GM21529 (cell line): ENCODE results near the gene GBX2.

Experiments used
- ATAC-seq: cut with Tn5 transposase; IDR thresholded peaks from one replicate; pipeline ENCODE4 v1.9.1; 2021; ENCODE audit not compliant: unreplicated experiment

Gene GBX2

DNA sequence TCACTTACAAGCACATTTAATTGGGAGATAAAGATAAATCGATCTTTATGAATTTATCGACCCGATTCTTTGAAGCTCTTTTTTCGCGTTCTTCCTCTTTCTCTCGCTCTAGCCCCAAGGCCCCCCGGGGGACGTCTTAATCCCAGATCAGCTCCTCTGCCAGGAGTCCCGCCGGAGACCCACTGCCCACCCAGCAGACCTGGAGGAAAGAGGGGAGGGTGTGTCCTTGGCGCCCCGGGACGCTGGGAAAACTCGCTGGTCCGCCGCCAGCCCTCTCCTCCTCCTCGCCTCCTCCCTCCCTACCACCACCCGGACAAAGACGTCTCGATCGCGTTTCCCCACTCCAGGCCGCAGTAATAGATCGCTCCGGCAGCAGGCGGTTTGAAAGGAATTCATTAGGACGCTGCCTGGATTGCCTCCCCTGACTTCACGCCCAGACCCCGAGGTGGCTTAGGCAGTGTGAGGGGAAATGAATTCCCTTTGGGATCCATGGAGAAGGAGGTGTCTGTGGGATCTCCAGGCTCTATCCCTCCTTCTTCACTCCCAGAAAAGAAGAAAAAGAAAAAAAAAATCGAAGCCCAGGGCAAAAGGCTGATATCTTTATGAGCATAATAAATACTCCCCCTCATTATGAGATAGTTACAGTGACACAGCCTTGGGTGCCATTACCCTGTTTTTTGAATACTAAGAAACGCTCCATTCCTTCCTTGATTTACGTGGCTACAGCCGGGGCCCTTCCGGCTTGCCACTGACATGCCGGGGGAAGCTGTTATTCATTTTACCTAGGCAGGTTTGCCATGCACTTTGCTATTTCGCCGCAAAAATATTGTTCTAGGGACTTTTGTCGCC lies 1.8 kb upstream of the GBX2 start:
- no peak for ATAC-seq

DNA sequence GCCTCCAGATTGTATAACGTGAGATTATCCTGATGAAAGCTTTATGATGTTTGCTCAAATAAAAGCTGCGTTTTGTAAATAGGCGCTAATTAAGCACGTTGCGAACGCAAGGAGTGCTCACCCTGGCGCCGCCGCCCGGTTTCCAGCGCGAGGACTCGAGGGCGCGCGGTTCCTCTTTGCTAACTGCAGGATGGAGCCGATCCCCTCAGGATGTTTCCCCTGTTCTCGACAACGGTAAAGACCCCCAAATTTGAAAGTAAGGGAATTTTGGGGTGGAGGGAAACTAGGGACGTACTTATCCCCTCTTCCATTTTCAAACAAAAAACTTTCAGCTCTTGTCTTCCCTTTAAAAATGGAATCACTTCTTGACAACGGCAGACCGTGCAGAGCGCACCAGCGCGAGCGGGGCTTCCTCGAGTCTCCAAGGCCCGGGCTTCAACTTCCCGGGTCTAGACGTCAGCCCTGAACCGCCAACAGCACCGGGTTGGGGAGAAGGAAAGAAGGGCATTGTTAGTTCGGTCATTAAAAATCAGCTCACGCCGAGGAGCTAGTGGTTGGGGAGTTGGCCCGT lies 1.1 kb upstream of the GBX2 start:
- no peak for ATAC-seq

DNA sequence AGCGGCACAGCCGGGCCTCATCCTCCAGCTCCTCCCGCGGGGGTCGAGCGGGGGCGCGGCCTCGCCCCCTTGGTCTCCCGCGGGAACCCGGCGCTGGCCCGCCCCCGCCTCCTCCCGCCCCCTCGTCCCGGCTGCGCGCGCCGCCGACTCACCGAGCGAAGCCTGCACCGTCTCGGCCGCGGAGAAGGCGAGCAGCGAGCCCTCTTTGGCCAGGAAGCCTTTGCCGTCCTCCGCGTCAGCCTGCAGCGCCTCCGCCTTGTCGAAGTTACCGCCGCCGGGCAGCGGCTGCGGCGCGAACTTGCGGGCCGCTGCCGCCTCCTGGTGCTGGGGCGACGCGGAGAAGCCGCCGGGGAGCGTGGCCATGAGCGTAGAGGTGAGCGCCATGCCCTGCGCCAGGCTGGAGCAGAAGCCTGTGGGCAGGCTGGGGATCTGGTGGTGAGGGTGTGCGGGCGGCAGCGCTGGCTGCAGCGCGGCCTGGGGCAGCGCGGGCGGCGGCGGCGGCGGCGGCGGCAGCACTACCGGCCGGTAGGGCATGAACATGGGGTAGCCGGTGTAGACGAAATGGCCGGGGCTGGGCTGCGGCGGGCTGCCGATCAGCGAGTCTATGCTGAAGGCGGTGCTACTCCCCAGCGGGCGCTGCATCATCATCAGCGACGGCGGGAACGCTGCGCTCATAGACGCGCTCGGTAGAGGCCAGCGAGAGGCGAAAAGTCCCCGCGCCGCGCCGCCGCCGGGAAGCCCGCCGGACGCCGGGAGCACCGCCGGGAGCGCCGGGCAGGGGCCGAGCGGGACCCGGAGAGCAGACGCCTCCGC lies 683 bp downstream of the GBX2 start:
- no peak for ATAC-seq

DNA sequence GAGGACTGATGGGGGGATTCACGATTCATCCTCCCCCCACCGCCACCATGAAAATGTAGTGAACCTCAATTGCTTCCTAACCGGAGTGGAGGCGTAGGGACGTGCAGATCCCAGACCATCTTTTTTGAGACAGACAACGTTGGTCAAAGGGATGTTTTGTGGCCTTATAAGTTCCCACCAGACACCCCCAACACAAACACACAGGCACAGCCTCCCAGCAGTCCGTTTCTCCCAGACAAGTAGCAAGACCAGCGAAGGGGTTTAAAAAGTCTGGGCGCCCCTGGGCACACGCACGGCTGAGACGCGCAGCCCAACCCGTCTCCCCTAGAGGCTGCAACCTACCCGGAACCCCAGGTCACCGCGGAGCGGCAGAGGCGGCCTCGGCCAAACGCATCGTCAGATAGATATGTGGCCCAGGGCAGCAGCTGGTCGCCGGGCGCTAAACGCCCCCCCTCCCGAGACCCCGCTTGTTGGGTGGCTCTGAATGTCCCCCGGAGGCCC lies 1.3 kb downstream of the GBX2 start:
- no peak for ATAC-seq

DNA sequence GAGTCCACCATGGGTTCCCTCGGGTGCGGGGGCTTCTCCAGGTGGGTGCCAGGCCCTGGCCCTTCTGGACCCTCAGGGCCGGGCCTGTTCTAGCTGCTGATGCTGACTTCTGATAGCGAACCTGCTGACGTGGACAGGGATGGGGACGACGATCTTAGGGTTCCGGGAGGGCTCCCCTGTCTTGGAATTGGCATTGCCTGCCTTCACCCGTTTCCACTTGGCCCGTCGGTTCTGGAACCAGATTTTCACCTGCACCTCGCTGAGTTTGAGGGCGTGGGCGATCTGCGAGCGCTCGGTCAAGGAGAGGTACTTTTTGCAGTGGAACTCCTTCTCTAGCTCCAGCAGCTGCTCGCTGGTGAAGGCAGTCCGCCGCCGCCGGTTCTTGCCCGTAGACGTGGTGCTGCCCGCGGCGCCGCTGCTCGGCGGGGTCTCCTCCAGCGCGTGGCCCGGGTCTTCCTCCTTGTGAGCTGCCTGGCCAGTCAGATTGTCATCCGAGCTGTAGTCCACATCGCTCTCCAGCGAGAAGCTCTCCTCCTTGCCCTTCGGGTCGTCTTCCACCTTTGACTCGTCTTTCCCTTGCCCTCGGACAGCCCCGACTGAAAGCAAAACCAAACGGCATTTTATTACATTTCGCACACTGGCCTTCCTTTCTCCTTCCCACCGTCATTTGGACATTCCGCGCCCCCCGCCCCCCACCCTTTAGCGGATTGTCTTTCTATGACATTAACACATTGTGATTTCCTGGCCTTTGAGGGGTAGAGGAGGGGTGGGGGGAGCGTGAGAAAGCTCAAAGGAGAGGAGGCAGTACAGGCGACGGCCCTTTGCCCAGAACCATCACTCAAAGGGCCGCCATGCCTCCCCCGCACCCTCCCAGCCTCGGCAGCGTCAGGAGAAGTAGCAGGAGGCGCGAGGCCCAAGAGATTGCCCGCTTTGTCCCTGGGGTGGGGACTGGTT lies 2.1 kb downstream of the GBX2 start:
- no peak for ATAC-seq

DNA sequence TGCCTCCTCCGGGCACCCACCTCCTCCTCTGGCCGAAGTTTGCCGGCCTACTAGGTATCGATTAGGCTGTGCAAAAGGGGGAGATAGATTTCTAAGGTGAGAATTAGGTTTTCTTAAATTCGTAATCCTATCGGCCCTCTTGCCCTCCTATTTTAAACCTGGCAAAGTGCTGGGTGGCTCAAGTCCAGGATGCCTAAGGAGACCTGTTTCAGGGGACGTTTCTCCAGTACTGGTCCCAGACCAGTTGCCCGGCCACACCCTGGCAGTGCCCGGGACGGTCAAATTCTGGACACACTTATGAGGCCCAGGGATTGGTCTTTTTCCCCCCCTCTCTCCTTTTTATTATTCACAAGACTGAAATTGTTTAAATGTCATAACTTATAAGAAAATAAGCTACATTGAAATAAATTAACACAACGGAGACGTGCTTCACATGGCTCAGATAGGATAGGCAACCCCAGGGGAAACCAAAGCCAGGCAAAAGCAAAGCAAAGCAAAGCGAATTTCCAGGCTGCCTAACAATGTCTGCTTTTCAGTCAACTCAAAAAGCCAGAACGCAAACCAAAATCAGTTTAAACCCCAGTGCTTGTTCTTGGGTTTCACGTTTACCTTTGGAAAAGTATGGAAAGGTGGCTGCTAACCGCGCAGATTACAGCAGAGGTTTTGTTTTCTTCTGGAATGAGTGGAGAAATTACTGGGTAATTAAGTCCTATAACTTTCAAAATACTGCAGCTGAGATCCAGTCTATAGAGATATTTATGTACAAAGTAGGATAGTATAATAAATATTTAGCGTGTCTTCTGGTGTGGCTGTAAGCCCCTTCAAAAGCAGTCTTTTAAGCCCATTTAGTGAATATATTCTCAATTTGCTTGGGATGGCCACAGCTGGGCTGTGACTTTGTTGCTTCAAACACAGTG lies 3.0 kb downstream of the GBX2 start:
- ATAC-seq = no peak

DNA sequence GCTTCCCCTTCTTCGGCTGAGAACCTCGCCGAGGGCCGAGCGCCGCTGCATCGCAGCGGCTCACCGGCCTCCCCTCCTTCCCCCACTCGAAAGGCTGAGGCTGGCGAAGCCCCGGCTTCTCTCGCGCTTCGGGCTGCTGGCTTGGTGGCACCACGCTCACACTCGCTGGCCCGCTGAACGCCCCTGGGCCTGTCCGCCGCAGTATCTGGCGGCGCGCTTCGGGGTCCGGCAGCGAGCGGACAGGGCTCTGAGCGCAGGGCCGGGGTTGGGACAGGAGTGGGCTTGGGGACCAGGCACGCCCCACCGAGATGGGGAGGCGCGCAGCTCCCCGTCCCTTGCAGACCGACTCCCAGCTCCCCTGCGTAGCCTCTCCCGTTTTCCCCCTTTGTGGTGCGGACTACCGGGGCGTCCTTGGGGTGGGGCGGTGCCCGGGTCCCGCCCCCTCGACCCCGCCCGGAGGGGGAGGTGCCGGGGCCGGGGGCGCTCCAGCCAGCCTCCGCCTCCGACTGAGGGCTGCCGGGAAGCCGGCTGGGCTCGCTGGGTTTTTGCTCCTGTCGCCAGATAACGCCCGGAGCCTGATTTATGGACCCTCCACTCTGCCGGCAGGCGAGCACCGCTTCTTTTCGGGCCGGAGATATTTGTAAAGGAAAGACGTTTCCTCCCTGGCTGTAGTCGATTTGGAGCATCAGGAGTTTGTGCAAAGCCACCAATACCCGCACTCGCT lies 3.8 kb downstream of the GBX2 start:
- ATAC-seq = no peak

DNA sequence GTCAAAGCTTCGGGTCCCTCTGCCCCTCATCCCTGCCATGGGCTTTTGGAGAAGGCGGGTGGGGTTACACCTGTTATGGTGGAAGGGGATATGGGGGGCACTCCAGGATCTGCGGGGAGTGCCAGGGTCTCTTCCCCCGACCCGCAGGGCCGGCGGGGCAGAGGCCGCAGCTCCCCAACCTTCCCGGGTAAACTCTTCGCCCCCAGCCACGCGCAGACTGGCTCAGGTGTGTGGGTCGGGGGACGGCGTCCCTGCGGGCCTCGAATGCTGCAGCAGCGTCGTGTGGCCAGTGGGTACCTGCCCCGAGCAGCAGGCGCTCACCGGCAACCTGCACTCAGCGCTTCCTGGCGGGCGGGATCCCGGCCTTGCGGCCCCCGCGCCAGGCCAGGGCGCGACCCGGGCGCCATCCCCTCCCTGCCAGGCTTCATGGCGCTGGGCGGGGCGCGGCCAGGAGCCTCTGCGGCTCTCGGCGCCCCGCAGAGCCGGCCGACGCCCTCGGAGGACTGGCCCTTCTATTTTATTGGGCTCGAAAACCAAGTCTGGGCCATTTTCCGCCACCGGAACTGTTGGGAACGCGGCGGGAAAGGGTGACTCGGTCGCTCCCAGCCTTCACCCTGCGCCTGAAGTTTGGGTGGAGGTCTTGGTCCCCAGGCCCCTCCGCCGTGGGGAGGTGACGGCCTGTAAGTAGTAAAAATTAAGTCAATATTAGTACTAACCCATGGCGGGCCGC lies 4.5 kb downstream of the GBX2 start:
- no peak for ATAC-seq

DNA sequence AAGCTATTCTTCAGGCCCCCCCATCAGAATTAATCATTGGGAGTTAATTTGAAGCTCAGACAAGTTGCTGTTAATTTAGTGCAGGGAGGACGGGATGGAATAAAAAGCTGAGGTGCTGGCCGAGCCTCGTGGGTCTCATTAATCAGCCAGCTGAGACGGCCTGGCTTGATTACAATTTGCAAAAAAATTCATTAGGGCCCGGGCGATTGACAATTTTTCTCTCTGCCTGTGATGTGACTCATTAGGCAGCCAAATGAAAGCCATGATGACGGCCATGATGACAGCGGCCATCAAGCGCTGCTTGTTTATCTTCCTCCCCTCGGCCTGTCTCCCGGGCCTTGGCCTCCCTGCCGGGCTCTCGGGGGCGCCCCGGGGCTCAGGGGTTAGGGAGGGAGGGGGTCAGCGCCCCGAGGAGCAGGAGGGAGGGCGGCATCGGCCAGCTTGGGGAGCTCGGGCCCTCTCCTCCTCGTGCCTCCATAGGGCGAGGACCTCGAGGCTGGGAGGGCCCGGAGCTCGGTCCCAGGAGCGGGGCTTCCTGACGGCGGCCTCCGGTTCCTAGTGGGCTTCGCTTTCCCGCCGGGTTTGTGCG lies 5.2 kb downstream of the GBX2 start:
- no peak for ATAC-seq

DNA sequence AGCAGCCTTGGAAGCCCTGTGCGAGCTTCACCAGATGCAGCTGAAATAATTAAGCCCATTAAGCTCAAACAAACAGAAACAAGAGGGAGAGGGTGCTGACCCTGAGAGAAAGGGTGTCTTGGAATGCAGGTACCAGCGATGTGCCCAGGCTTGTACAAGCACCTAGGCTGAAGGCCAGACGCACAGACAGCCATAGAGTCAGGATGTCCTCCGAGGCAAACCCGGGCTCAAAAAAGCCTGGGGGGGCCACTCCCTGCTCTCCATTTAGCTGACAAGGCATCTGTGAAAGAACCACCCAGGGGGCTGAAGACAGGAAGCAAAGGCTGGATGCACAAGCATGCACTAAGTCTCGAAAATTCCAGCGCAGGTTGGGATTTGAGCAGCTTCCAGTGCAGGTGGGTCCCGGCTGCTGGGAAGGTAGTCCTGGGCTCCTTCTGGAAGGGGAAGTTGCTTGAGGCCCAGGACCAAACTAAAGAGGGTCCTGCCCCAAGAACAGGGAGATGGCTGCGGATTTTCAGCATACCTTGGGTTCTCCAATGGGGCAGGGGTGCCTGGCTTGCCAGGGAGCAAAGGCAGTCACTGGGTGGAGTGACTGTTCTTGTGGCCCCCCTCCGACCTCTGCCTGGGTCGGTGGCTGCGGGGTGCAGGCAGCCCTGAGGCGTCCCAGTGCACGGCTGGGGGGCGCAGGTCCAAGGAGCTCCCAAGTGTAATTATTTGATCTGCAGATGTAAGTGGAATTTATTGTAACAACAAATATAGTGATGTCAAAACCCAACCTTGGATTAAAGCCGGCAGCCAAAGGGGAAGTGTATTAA lies 5.9 kb downstream of the GBX2 start:
- ATAC-seq = no peak

DNA sequence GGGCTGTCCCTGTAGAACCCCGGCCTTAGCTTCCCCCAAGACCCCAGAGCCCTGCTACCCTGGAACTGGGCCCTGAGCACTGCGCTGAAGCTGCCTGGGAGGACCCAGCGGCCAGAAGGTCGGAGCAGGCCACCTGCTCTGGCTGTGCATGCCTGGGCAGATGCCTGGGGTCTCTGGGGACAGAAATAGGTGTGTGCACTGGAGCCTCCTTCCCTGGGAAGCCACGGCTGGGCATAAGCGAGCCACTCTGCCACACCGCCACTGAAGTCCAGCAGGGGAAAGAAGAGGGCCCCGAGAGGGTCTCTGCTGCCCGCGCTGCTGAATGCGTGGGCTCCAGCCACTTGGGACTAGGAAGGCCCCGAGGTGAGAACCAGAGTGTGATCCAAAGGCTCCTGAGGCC lies 6.7 kb downstream of the GBX2 start:
- ATAC-seq = no peak

DNA sequence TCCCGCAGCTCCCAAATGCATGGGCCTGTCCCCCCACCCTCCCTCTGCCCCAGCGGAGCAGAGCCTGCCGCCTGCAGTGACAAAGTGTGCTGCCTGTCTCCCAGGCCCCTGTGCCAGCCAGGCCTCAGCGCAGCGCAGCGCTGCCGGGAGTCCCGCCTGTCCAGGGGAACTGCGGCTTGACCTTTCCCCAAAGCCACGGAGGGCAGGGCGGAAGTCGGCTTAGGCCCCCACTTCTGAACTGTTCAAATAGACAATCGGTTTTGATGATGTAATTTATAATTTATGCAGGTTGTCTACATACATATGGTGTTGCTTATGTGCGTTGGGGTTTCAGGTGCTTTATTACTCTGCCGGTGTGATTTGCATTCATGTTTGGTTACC lies 7.1 kb downstream of the GBX2 start:
- no peak for ATAC-seq

DNA sequence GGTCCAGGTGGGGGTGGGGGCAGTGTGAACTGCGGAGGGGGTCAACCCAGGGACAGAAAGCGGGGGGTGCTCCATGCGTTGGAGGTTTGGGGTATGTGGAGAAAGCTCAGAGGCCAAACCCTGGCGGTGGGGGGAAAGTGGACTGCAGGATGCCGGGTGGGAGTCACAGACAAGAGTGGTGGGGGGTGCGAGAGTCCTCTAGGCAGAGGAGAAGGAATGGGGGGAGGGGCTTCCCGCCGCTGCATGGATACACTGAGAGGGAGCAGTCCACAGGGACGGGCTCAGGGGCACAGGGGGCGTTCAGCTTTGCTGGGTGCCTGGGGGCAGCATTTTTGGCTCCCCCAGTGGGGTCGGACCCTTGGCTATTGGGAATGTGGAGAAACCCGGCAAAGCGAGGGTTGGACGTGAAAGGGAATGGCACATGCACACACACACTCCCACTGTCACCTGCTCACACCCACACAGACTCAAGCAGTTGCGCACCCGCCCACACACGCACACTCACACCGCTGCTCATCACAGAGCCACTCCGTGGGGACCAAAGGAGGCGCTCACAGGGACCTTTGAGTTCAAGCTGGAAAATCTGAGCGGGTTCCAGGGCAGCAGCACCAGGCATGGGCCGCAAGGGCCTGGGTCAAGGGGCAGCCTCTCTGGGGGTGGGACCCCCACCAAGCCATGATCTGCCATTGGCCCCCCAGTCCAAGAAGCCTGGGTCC lies 7.7 kb downstream of the GBX2 start:
- ATAC-seq = no peak

DNA sequence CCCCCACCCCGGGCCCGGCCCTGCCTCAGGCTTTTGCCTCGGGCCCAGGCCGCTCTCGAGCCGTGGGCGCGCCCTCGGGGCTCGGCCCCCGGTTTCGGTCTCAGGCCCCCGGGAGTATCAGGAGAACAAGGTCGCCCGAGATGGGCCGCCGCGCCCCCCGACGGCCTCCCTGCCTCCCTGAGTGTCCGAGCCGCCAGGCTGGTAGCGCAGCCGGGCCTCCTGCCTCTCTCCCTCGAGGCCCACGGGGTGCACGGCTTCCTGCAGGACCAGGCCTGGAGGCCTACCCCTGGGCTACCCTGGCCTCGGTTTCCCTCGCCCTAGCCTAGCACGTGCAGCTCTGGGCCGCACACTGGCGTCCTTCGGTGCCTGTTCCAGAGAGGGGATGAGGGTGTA lies 8.4 kb downstream of the GBX2 start:
- no peak for ATAC-seq

DNA sequence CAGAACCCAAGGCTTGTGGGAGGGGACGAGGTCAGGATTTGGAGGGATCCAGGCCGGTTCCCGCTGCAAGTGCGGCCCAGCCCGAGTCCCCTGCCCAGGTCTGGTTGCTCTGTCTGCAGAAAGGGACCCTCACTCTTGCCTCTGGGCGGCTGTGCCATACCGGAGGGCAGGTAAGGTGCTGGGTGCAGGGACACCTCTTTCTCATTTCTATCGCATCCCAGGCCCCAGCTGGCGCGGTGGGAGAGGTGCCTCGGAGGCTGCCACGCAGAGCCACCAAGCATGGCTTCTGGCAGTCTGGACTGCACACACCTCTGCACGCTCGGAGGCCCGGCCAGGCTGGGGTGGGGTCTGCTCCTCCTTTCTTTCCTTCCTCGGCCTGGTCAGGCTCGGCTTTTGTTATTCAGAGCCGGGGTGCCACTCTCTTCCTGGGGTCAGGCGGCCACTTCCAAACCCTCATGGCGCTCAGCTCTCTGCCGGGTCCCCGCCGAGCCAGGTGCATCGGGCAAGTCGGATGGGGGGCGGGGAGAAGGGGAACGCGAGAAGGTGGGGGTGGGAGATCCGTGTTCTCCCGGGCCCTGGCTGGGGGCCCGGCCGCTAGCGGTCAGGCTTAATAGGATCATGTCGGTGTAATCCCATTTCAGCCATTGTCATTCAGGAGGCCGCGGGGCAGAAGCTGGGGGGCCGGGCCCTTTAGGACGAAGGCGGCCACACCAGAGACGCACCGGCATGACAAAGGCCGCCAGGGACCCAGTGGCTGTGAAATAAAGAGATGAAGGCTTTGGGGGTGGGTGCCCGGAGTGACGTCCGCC lies 9.0 kb downstream of the GBX2 start:
- ATAC-seq = no peak
